Hematopoietic multipotent progenitor cell (in vitro differentiated cells): ENCODE results near the gene EBNA1BP2. TPM values are rescaled to one million over a fixed set of nuclear protein-coding genes. Genes with fewer than 3 reads are reported as not detected.
"Not testable (repeated sequence)": the region's sequence is repeated elsewhere in the genome, so short reads cannot be mapped to it uniquely, and the experiment has no call there.

Experiments
- DNase-seq, 3 donors: peaks; one replicate each; pipeline ENCODE4 v3.0.0-alpha.2; 2011 to 2015; ENCODE audit warnings: low read depth in 2 of 3, low spot score in 2 of 3
- total RNA-seq: library from RNA; depleted of rRNA; stranded (reverse); fragments of >200 nt; gene quantifications from one replicate; pipeline ENCODE4 v1.2.3, GENCODE V29; 2012

EBNA1BP2 gene
- total RNA-seq, 1 donor = 33.1 TPM

GRCh38 chr1:43174873-43175272, 2.8 kb upstream of the EBNA1BP2 start:
- no peak for DNase-seq

- peak in 2 of 3 donors; percentile 89 to 91 for DNase-seq
Observed at GRCh38 chr1:43172527-43172972, 460 bp upstream of the EBNA1BP2 start.

- DNase-seq = no peak
Observed at GRCh38 chr1:43171312-43171875, 696 bp downstream of the EBNA1BP2 start.

GRCh38 chr1:43165765-43166164, 6.3 kb downstream of the EBNA1BP2 start:
- DNase-seq = no peak

- DNase-seq = no peak
Observed at GRCh38 chr1:43165162-43165561, 6.9 kb downstream of the EBNA1BP2 start.

GRCh38 chr1:43156026-43156425, 16.1 kb downstream of the EBNA1BP2 start:
- no peak for DNase-seq

GRCh38 chr1:43153443-43153842, 18.6 kb downstream of the EBNA1BP2 start:
- DNase-seq = no peak

- no peak for DNase-seq
Observed at GRCh38 chr1:43152866-43153265, 19.2 kb downstream of the EBNA1BP2 start.

- DNase-seq = no peak
Observed at GRCh38 chr1:43149889-43150288, 22.2 kb downstream of the EBNA1BP2 start.

- peak in 2 of 3 donors; percentile 65 to 73 for DNase-seq
Observed at GRCh38 chr1:43147625-43148327, 24.3 kb downstream of the EBNA1BP2 start.

- DNase-seq = no peak
Observed at GRCh38 chr1:43144237-43144636, 27.9 kb downstream of the EBNA1BP2 start.

- peak in 1 of 3 donors; percentile 10 for DNase-seq
Observed at GRCh38 chr1:43143441-43143888, 28.6 kb downstream of the EBNA1BP2 start.

- DNase-seq = no peak
Observed at GRCh38 chr1:43140583-43140982, 31.5 kb downstream of the EBNA1BP2 start.

GRCh38 chr1:43140010-43140409, 32.1 kb downstream of the EBNA1BP2 start:
- no peak for DNase-seq

- DNase-seq = not testable (repeated sequence)
Observed at GRCh38 chr1:43139295-43139694, 32.8 kb downstream of the EBNA1BP2 start.

GRCh38 chr1:43137445-43138052, 34.5 kb downstream of the EBNA1BP2 start:
- no peak for DNase-seq

GRCh38 chr1:43135857-43136781, 36.0 kb downstream of the EBNA1BP2 start:
- DNase-seq = no peak

- DNase-seq = no peak
Observed at GRCh38 chr1:43134640-43135039, 37.5 kb downstream of the EBNA1BP2 start.

- no peak for DNase-seq
Observed at GRCh38 chr1:43134068-43134467, 38.0 kb downstream of the EBNA1BP2 start.

GRCh38 chr1:43129426-43129825, 42.7 kb downstream of the EBNA1BP2 start:
- no peak for DNase-seq

- no peak for DNase-seq
Observed at GRCh38 chr1:43128816-43129215, 43.3 kb downstream of the EBNA1BP2 start.
